Spleen (tissue), 11 donors: ENCODE results near the gene DLX5. TPM values are rescaled to one million over a fixed set of nuclear protein-coding genes. Genes with fewer than 3 reads are reported as not detected.

Source experiments
- DNase-seq: peaks from one replicate; pipeline ENCODE4 v3.0.0-alpha.2; 2020
- H3K27ac ChIP-seq, 8 donors: fragments of 200-600 bp; sonication (generic) in 7 of 8; 1 replicate in 4 of 8; 2 replicates in 4 of 8; pipeline versions ENCODE4 v1.5.0 to v1.8.0; 2016 to 2021; ENCODE audit warnings: inconsistent platforms in 4 of 8, mild to moderate bottlenecking in 4 of 8, moderate library complexity in 1 of 8
- H3K27me3 ChIP-seq, 7 donors: fragments of 200-600 bp; sonication (generic) in 6 of 7; replicated peaks in 1 of 7; 1 replicate in 4 of 7; 2 replicates in 3 of 7; pipeline versions ENCODE4 v1.5.0 to v1.8.0; 2016 to 2021; ENCODE audit warnings: inconsistent platforms in 3 of 7, mild to moderate bottlenecking in 1 of 7
- H3K36me3 ChIP-seq, 6 donors: fragments of 200-600 bp; sonication (generic) in 5 of 6; 1 replicate in 4 of 6; 2 replicates in 2 of 6; pipeline versions ENCODE4 v1.5.0 to v1.8.0; 2016 to 2021; ENCODE audit warnings: inconsistent platforms in 2 of 6
- H3K4me1 ChIP-seq, 6 donors: fragments of 200-600 bp; sonication (generic) in 5 of 6; 1 replicate in 3 of 6; 2 replicates in 3 of 6; pipeline versions ENCODE4 v1.5.0 to v1.8.0; 2016 to 2021; ENCODE audit warnings: inconsistent platforms in 3 of 6
- H3K4me3 ChIP-seq, 8 donors: fragments of 200-600 bp; sonication (generic) in 7 of 8; 1 replicate in 4 of 8; 2 replicates in 4 of 8; pipeline versions ENCODE4 v1.5.0 to v1.8.0; 2016 to 2021; ENCODE audit warnings: inconsistent platforms in 4 of 8, mild to moderate bottlenecking in 4 of 8, moderate library complexity in 2 of 8
- H3K9me3 ChIP-seq, 8 donors: fragments of 200-600 bp; sonication (generic) in 7 of 8; 1 replicate in 4 of 8; 2 replicates in 4 of 8; pipeline versions ENCODE4 v1.5.0 to v1.8.0; 2016 to 2021; ENCODE audit warnings: inconsistent platforms in 4 of 8
- POLR2A ChIP-seq, 3 donors: fragments of 450-650 bp; IDR thresholded peaks; one replicate each; pipeline ENCODE4 v1.5.1; 2017; ENCODE audit warnings: antibody characterized with exemption in 3 of 3, mild to moderate bottlenecking in 1 of 3
- POLR2AphosphoS5 ChIP-seq, 3 donors: sonication (generic); formaldehyde crosslinking; IDR thresholded peaks; one replicate each; pipeline ENCODE4 v1.5.1; 2017; ENCODE audit warnings: antibody characterized with exemption in 3 of 3
- WGBS, 5 donors: extraction: QIAGEN DNeasy Blood & Tissue Kit in 3 of 5; methylation state at CpG; one replicate each; pipeline versions ENCODE4 v1.1.5 to v1.1.7; 2013 to 2018; 5-methylcytosine and 5-hydroxymethylcytosine counted together
- intact Hi-C: fragments of 100-400 bp; cut with DNase I; formaldehyde crosslinking; loops from one replicate; pipeline ENCODE4 v1.15.0; 2023; ENCODE audit warnings: low total_unique reads
- polyA plus RNA-seq, 3 donors: library from polyadenylated mRNA; stranded (reverse); fragments of 200-250 nt; gene quantifications; one replicate each; pipeline ENCODE4 v1.2.1, GENCODE V29; 2013
- total RNA-seq, 7 donors: library from RNA; depleted of rRNA in 3 of 7; stranded (reverse); fragments of >200 nt in 3 of 7; fragmentation: NEBNext Ultra II Directional in 4 of 7; extraction: Animal tissue kit (Norgen Biotek cat#: 25700) in 4 of 7; gene quantifications; one replicate each; pipeline versions ENCODE4 v1.1.0 to v1.2.1, GENCODE V29; 2016 to 2021
- TF ChIP-seq, protein P1 (sequence below), 11 experiments: fragments of 200-600 bp in 7 of 11; fragments of 450-650 bp in 4 of 11; sonication (generic) in 4 of 11; IDR thresholded peaks in 8 of 11; conservative IDR thresholded peaks in 3 of 11; 1 replicate in 7 of 11; 2 replicates in 4 of 11; pipeline versions ENCODE4 v1.4.0 to v1.8.0; 2016 to 2021; ENCODE audit warnings: antibody characterized with exemption in 11 of 11, inconsistent platforms in 4 of 11, mild to moderate bottlenecking in 1 of 11
- donor health status: healthy with polysubstance abuse.
- donor health status: DM: no; HTN: no; CAD: no; lungs with moderate emphysema.
- donor health status: DM: no; HTN: no; CAD: no.
- donor health status: Bipolar disorder and iron deficiency.
- donor health status: healthy.
- donor health status: DM: no; HTN: no; CAD: no.
- donor health status: DM: yes; HTN: yes; CAD: no.

Gene DLX5
- total and polyA plus RNA-seq, 10 donors = 0.14 to 0.36 TPM; not detected in 8

GRCh38 chr7:97020601-97020995 is 4.0 kb downstream of the DLX5 start:
- Histone ChIP-seq H3K27me3 (peaks cover 11 to 100% (median 95%) of the 10 kb centered on the region in 7 donors), H3K36me3 (no peaks in the 10 kb centered on the region), H3K27ac (no peak overlapping the region), H3K4me3 (no peak overlapping the region), H3K4me1 (peaks cover 0 to 68% (median 27%) of the 10 kb centered on the region in 6 donors), H3K9me3 (no peaks in the 10 kb centered on the region)
- intact Hi-C loops = no loop called here
- DNase-seq = peak; percentile 56
- WGBS, 5 donors = 13 to 37% (median 21%) methylated on average over 16 to 17 of the region's 17 CpGs
- TF ChIP-seq, protein P1, sequence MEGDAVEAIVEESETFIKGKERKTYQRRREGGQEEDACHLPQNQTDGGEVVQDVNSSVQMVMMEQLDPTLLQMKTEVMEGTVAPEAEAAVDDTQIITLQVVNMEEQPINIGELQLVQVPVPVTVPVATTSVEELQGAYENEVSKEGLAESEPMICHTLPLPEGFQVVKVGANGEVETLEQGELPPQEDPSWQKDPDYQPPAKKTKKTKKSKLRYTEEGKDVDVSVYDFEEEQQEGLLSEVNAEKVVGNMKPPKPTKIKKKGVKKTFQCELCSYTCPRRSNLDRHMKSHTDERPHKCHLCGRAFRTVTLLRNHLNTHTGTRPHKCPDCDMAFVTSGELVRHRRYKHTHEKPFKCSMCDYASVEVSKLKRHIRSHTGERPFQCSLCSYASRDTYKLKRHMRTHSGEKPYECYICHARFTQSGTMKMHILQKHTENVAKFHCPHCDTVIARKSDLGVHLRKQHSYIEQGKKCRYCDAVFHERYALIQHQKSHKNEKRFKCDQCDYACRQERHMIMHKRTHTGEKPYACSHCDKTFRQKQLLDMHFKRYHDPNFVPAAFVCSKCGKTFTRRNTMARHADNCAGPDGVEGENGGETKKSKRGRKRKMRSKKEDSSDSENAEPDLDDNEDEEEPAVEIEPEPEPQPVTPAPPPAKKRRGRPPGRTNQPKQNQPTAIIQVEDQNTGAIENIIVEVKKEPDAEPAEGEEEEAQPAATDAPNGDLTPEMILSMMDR (IDR thresholded peaks at IDR 0.05 in 8 of 11, conservative IDR thresholded peaks at IDR 0.05 in 3 of 11) = no peak
- TF ChIP-seq POLR2AphosphoS5 (IDR thresholded peaks at IDR 0.05) = no peak
- no peak for TF ChIP-seq POLR2A (IDR thresholded peaks at IDR 0.05)

DNA sequence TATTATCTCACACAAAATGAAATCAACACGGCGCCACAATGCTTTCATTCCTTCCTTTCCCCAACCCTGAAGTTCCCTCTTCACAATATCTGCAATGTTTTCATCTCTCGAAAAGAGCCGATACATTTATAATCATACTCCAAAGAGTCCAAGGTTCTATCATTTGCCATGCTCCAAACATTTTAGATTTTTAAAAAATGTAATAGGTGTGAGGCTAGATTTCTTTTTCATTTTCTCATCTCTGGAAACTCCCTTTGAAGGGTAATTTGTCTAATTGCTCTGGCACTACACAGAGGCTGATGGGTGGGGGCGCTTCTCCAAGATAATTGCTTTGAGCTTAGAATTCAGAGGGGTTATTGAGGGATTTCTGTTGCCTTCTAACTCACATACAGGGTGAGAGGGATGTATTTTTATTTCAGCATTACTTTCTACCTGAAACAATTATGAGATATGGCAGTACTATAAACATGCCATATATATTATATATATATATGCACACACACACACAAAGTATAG is 4.9 kb downstream of the DLX5 start:
- no peak for DNase-seq
- peaks cover 14 to 100% (median 95%) of the 10 kb centered on the region in 7 donors for H3K27me3 ChIP-seq
- intact Hi-C loops = no loop called here

DNA sequence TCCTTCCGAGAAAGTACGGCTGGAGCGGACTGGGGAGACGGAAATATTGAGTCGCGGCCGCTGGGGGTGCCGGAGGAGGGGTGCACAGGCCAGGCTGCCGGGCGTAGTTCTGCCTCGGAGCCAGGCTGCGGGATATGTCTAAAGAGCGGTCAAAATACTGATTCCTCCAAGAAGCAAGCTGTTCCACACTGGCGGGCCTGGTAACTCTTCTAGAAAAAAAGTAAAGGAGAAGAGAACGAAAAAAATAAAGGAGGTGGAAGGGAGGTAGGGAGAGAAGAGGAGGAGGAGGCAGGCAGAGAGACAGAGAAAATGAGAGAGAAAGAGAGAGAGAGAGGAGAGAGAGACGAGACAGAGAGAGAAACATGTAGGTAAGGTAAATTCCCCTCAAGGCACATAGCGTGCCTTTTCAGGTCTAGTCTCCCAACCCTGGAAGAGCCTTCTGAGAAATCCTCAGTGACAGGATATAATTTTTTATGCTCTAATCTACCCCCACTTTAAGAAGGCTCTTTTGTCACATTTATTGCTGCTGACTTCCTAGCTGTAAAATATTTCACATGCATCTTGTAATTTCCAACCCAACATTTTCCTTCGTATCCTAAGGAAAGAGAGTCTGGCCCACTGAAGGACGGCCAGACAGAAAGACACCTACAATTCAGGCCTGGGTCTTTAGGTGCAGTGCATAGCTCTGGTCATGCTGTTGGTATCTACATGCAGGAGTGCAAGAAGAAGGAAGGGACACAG is 5.7 kb downstream of the DLX5 start:
- no peak overlapping the region for H3K27ac ChIP-seq
- H3K36me3 ChIP-seq = no peaks in the 10 kb centered on the region
- WGBS, 5 donors = 14 to 20% (median 19%) methylated on average over 19 of the region's 19 CpGs
- no peaks in the 10 kb centered on the region for H3K9me3 ChIP-seq
- TF ChIP-seq POLR2AphosphoS5 (IDR thresholded peaks at IDR 0.05) (no peak), POLR2A (IDR thresholded peaks at IDR 0.05) (no peak)
- TF ChIP-seq, protein P1 (IDR thresholded peaks at IDR 0.05 in 8 of 11, conservative IDR thresholded peaks at IDR 0.05 in 3 of 11) = no peak
- H3K4me1 ChIP-seq = peaks cover 0 to 54% (median 22%) of the 10 kb centered on the region in 6 donors
- H3K4me3 ChIP-seq = no peak overlapping the region
- intact Hi-C loops = no loop called here
- H3K27me3 ChIP-seq = peaks cover 14 to 100% (median 95%) of the 10 kb centered on the region in 7 donors
- no peak for DNase-seq

More for the DNA sequence above, 4.9 kb downstream of the DLX5 start:
- Histone ChIP-seq H3K4me1 (peaks cover 0 to 62% (median 26%) of the 10 kb centered on the region in 6 donors), H3K27ac (no peak overlapping the region), H3K9me3 (no peaks in the 10 kb centered on the region), H3K4me3 (no peak overlapping the region), H3K36me3 (no peaks in the 10 kb centered on the region)
- TF ChIP-seq, protein P1 (IDR thresholded peaks at IDR 0.05 in 8 of 11, conservative IDR thresholded peaks at IDR 0.05 in 3 of 11) = no peak
- TF ChIP-seq POLR2A (IDR thresholded peaks at IDR 0.05) (no peak), POLR2AphosphoS5 (IDR thresholded peaks at IDR 0.05) (no peak)
- 15 to 25% (median 19%) methylated on average over 5 of the region's 5 CpGs for WGBS, 5 donors

DNA sequence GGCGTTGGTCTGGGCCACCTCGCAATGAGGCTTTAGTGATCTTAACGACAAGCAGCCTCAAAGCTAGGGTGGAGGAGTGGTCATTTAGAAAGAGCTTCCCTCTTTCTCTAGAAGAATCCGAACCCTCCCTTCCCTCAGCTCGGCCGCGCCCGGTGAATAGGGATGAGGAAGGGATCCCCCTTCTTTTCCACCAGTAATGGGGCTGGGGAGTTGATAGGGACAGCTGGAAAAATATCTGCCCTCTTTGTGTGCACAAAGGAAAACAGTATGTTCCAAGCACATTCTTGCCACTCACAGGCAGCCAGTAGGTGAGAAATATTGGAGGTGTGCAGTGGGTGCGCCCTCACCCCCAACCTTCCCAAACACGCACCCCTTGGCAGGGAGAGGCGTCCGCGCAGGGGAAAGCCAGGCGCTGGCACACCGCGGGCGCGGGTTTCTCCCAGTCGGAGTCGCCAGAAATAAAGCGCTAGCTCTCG is 6.5 kb downstream of the DLX5 start:
- TF ChIP-seq POLR2A (IDR thresholded peaks at IDR 0.05) = no peak
- no peak for TF ChIP-seq POLR2AphosphoS5 (IDR thresholded peaks at IDR 0.05)
- TF ChIP-seq, protein P1 (IDR thresholded peaks at IDR 0.05 in 8 of 11, conservative IDR thresholded peaks at IDR 0.05 in 3 of 11) = no peak
- no peak overlapping the region for H3K4me3 ChIP-seq
- peaks cover 14 to 100% (median 95%) of the 10 kb centered on the region in 7 donors for H3K27me3 ChIP-seq
- H3K27ac ChIP-seq = no peak overlapping the region
- no peaks in the 10 kb centered on the region for H3K36me3 ChIP-seq
- WGBS, 5 donors = 9 to 28% (median 12%) methylated on average over 22 of the region's 22 CpGs
- H3K4me1 ChIP-seq = peaks cover 0 to 46% (median 19%) of the 10 kb centered on the region in 6 donors
- no peak for DNase-seq
- intact Hi-C loops = no loop called here
- H3K9me3 ChIP-seq = no peaks in the 10 kb centered on the region
